ENCODE measurements around the gene CCND1. TPM values are rescaled to one million over a fixed set of nuclear protein-coding genes. Genes with fewer than 3 reads are reported as not detected.

The CCND1 gene
- total and polyA plus RNA-seq, 2 of the 8 experiments (the other 6 are each of a cell fraction or from before 2014, with no cell fraction given) = 64.5 to 170 TPM

DNA sequence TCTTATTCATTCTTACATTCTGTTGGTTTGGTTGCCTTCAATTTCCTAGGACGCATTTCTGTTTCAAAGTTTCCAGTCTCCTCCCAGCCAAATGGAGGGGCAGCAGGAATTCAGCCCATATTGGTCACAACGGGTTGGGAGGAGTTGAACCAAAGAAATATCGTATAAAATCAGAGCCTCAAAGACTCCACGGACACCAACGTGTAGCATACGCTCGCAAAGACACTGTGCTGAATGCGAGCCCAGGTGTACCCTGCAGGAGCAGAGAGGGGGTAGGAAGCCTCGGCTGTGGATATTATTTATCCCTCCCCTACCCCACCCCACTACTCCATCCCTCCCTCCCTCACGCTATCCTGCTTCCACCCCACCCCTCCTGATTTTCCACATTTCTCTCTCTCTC is 15.5 kb upstream of the CCND1 start:
- H3K27ac ChIP-seq (ENCODE audit: low read depth, low read length) = no peak overlapping the region

More for the DNA sequence above, 15.5 kb upstream of the CCND1 start:
- no peak overlapping the region for H3K4me3 ChIP-seq (ENCODE audit: extremely low read depth in 1 of 4, insufficient read depth in 2 of 4, low read depth in 3 of 4, low read length in 4 of 4)
- no peak overlapping the region for H2BK15ac ChIP-seq (ENCODE audit: low read length)
- H2BK120ac ChIP-seq (replicated peaks; ENCODE audit: low read depth, low read length) = no peak overlapping the region
- H4K91ac ChIP-seq (replicated peaks; ENCODE audit: insufficient read length, low read length) = no peak overlapping the region
- DNase-seq (ENCODE audit: low read depth in 1 of 2, low spot score in 2 of 2) (no peak), FAIRE-seq (no peak)
- CTCF ChIA-PET (ENCODE audit: partially characterized antibody) = no interaction called here
- POLR2A ChIA-PET (ENCODE audit: partially characterized antibody) = no interaction called here
- H3K14ac ChIP-seq (ENCODE audit: insufficient read length) = no peak overlapping the region
- no peak overlapping the region for H2BK20ac ChIP-seq (ENCODE audit: low read length)
- H3K79me2 ChIP-seq (ENCODE audit: control insufficient read depth in 1 of 2, insufficient read depth in 2 of 2, low read length in 2 of 2) = no peaks in the 10 kb centered on the region
- no peak overlapping the region for H4K8ac ChIP-seq (ENCODE audit: extremely low read depth, insufficient read depth, low read length)
- H3K79me1 ChIP-seq (ENCODE audit: low read depth, low read length) = no peaks in the 10 kb centered on the region
- no peaks in the 10 kb centered on the region for H4K20me1 ChIP-seq (replicated peaks in 1 of 2; ENCODE audit: control insufficient read depth in 1 of 2, insufficient read depth in 2 of 2, low read length in 2 of 2)
- H3K36me3 ChIP-seq (ENCODE audit: control insufficient read depth in 2 of 4, insufficient read depth in 4 of 4, low read length in 3 of 4) = no peaks in the 10 kb centered on the region
- H4K5ac ChIP-seq (ENCODE audit: insufficient read length, low read depth, low read length) = no peak overlapping the region
- no peak overlapping the region for H3K4me2 ChIP-seq (ENCODE audit: insufficient read depth in 1 of 2, low read depth in 2 of 2, low read length in 2 of 2)
- no peak overlapping the region for H2BK12ac ChIP-seq (ENCODE audit: low read depth, low read length)
- H3K23me2 ChIP-seq (ENCODE audit: low read depth, low read length) = 0 out of 2 replicates have a peak, but pooled peaks cover 1% of the 10 kb centered on the region
- H3K27me3 ChIP-seq (replicated peaks in 1 of 4; ENCODE audit: control insufficient read depth in 3 of 4, extremely low read depth in 1 of 4, insufficient read depth in 3 of 4, low read length in 3 of 4) = peaks cover 0 to 2% (median 0%) of the 10 kb centered on the region in 4 experiments; a peak in 1 of 7 replicates
- H3K23ac ChIP-seq (ENCODE audit: insufficient read length) = no peak overlapping the region
- WGBS, 2 experiments (ENCODE audit: extremely low coverage in 1 of 2, insufficient coverage in 1 of 2, insufficient read length in 1 of 2, insufficient replicate concordance in 2 of 2, low coverage in 1 of 2, low lambda C conversion rate in 2 of 2, missing lambda C conversion rate in 1 of 2) = 94% methylated on average over 10 of the region's 10 CpGs; no CpG with 5 or more reads in 1 of the 2 experiments
- no peak overlapping the region for H3K4ac ChIP-seq (replicated peaks; ENCODE audit: insufficient read length, low read depth, low read length)
- no peak overlapping the region for H2AK5ac ChIP-seq (ENCODE audit: low read depth, low read length)
- peaks cover 16 to 17% of the 10 kb centered on the region in 2 experiments for H3K9me3 ChIP-seq (ENCODE audit: insufficient read depth in 2 of 2, low read depth in 1 of 2, low read length in 1 of 2)
- TF ChIP-seq USF2 (IDR thresholded peaks at IDR 0.05; ENCODE audit: low read length) (no peak), CHD1 (IDR thresholded peaks at IDR 0.05; ENCODE audit: low read depth, low read length) (no peak), EP300 (IDR thresholded peaks at IDR 0.05; ENCODE audit: borderline replicate concordance in 1 of 2, low read depth in 2 of 2, low read length in 2 of 2) (no peak), KDM4A (IDR thresholded peaks at IDR 0.05; ENCODE audit: low read depth, low read length, severe bottlenecking) (no peak), TEAD4 (IDR thresholded peaks at IDR 0.05; ENCODE audit: low read depth, low read length) (no peak), JUND (IDR thresholded peaks at IDR 0.05; ENCODE audit: low read length) (no peak), MAFK (IDR thresholded peaks at IDR 0.05; ENCODE audit: low read depth, low read length) (no peak), CHD2 (IDR thresholded peaks at IDR 0.05; ENCODE audit: low read length) (no peak), SP4 (IDR thresholded peaks at IDR 0.05; ENCODE audit: low read length) (no peak), PHF8 (conservative IDR thresholded peaks at IDR 0.05; ENCODE audit: low read depth, low read length) (no peak), POLR2AphosphoS5 (IDR thresholded peaks at IDR 0.05; ENCODE audit: low read depth, low read length) (no peak)
- H3K56ac ChIP-seq (replicated peaks; ENCODE audit: insufficient read length, low read depth, low read length) = no peak overlapping the region
- H3K9ac ChIP-seq (replicated peaks in 1 of 4; ENCODE audit: extremely low read depth in 1 of 4, low read depth in 3 of 4, low read length in 3 of 4) = no peak overlapping the region
- H2AFZ ChIP-seq (ENCODE audit: low read length) = no peak overlapping the region
- no peak overlapping the region for H3K18ac ChIP-seq (ENCODE audit: extremely low read depth, low read length)
- no peaks in the 10 kb centered on the region for H3K4me1 ChIP-seq (replicated peaks in 1 of 4; ENCODE audit: control insufficient read depth in 3 of 4, insufficient read depth in 4 of 4, low read length in 3 of 4)
- no peak overlapping the region for H2BK5ac ChIP-seq (ENCODE audit: low read depth, low read length)

All from H1 (cell line).